Karpas-422 (cell line): ENCODE measurements around the gene PROK1. TPM values are rescaled to one million over a fixed set of nuclear protein-coding genes. Genes with fewer than 3 reads are reported as not detected.

ENCODE experiments used
- total RNA-seq: library from RNA; depleted of rRNA; stranded (reverse); fragments of >200 nt; shearing (Covaris generic); gene quantifications from 2 replicates; pipeline ENCODE4 v1.2.3, GENCODE V29; 2014; ENCODE audit warnings: low replicate concordance; rRNA removed

PROK1 gene
- total RNA-seq, 1 experiment from 2014 or later: not detected

Other genes with a start within 250 kb of the PROK1 start
- gene KCNC4, start 240.8 kb upstream of the PROK1 start, total RNA-seq: 1.5 and 1.6 TPM in 2 replicates
- gene RBM15, start 111.8 kb upstream of the PROK1 start, total RNA-seq: 101 and 150 TPM in 2 replicates
- 51.4 and 116 TPM in 2 replicates for gene SLC16A4, start 60.1 kb upstream of the PROK1 start, total RNA-seq
- 352 and 401 TPM in 2 replicates for gene LAMTOR5, start 43.5 kb upstream of the PROK1 start, total RNA-seq
- not detected in 2 replicates for gene KCNA10, start 68.0 kb downstream of the PROK1 start, total RNA-seq
- gene KCNA2, start 155.2 kb downstream of the PROK1 start, total RNA-seq: not detected in 2 replicates
- not detected in 2 replicates for gene KCNA3, start 223.8 kb downstream of the PROK1 start, total RNA-seq